Lower lobe of right lung (tissue), 2 donors: Measurements from ENCODE around the gene GRM8. TPM values are rescaled to one million over a fixed set of nuclear protein-coding genes. Genes with fewer than 3 reads are reported as not detected.
"Not testable (repeated sequence)": the region's sequence is repeated elsewhere in the genome, so short reads cannot be mapped to it uniquely, and the experiment has no call there.

Source experiments
- ATAC-seq, 2 donors: fragments of 200-7000 bp; cut with Tn5 transposase; one replicate each; pipeline ENCODE4 v1.9.1; 2020 to 2022; ENCODE audit warnings: mild to moderate bottlenecking in 2 of 2, moderate library complexity in 2 of 2
- DNase-seq: peaks from one replicate; pipeline ENCODE4 v3.0.0-alpha.2; 2020
- H3K27ac ChIP-seq: fragments of 200-600 bp; one replicate; pipeline ENCODE4 v1.8.0; 2022
- H3K27me3 ChIP-seq: fragments of 200-600 bp; one replicate; pipeline ENCODE4 v1.8.0; 2022; ENCODE audit warnings: low read depth
- H3K36me3 ChIP-seq: fragments of 200-600 bp; one replicate; pipeline ENCODE4 v1.8.0; 2022; ENCODE audit warnings: mild to moderate bottlenecking
- H3K4me1 ChIP-seq: fragments of 200-600 bp; one replicate; pipeline ENCODE4 v1.8.0; 2022
- H3K4me3 ChIP-seq: fragments of 200-600 bp; one replicate; pipeline ENCODE4 v1.8.0; 2022; ENCODE audit warnings: mild to moderate bottlenecking
- H3K9me3 ChIP-seq: fragments of 200-600 bp; one replicate; pipeline ENCODE4 v1.8.0; 2022
- intact Hi-C: fragments of 100-400 bp; cut with DNase I; formaldehyde crosslinking; loops from one replicate; pipeline ENCODE4 v1.11.0; 2022
- total RNA-seq: library from RNA; stranded (reverse); fragmentation: NEBNext Ultra II Directional; extraction: Animal tissue kit (Norgen Biotek cat#: 25700); gene quantifications from one replicate; pipeline ENCODE4 v1.2.1, GENCODE V29; 2021
- TF ChIP-seq, protein P1 (sequence below): fragments of 200-600 bp; IDR thresholded peaks from one replicate; pipeline ENCODE4 v1.8.0; 2022; ENCODE audit warnings: antibody characterized with exemption, mild to moderate bottlenecking
- donor health status: DM: no; HTN: yes; CAD: no; lungs with severe emphysema.

Gene GRM8
- total RNA-seq, 1 donor from 2014 or later, result not detected

DNA sequence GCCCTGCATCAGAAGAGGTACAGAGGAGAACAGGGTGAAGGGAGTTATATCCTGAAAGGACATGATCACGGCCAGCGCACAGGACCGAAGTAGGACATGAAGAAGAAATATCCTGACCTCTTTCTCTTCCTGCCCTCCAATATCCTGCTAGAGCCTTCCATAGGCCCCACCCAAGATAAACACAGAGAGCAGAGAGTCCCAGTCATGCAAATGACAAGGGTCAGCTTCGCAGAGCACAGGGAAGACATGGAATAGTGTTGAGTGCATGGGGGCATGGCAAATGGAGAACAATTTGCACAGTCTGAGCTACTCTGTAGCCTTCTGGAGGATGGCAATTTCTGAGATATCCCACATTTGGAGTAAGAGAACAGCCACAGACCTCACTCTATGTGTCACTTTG is 371.4 kb downstream of the GRM8 start:
- no peaks in the 10 kb centered on the region for H3K36me3 ChIP-seq
- no peak for DNase-seq
- TF ChIP-seq, protein P1, sequence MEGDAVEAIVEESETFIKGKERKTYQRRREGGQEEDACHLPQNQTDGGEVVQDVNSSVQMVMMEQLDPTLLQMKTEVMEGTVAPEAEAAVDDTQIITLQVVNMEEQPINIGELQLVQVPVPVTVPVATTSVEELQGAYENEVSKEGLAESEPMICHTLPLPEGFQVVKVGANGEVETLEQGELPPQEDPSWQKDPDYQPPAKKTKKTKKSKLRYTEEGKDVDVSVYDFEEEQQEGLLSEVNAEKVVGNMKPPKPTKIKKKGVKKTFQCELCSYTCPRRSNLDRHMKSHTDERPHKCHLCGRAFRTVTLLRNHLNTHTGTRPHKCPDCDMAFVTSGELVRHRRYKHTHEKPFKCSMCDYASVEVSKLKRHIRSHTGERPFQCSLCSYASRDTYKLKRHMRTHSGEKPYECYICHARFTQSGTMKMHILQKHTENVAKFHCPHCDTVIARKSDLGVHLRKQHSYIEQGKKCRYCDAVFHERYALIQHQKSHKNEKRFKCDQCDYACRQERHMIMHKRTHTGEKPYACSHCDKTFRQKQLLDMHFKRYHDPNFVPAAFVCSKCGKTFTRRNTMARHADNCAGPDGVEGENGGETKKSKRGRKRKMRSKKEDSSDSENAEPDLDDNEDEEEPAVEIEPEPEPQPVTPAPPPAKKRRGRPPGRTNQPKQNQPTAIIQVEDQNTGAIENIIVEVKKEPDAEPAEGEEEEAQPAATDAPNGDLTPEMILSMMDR, result no peak
- ATAC-seq, result no peak
- intact Hi-C loops, result no loop called here
- H3K4me3 ChIP-seq, result no peak overlapping the region
- H3K4me1 ChIP-seq, result no peaks in the 10 kb centered on the region
- H3K27me3 ChIP-seq, result no peaks in the 10 kb centered on the region
- H3K9me3 ChIP-seq, result no peaks in the 10 kb centered on the region
- no peak overlapping the region for H3K27ac ChIP-seq

DNA sequence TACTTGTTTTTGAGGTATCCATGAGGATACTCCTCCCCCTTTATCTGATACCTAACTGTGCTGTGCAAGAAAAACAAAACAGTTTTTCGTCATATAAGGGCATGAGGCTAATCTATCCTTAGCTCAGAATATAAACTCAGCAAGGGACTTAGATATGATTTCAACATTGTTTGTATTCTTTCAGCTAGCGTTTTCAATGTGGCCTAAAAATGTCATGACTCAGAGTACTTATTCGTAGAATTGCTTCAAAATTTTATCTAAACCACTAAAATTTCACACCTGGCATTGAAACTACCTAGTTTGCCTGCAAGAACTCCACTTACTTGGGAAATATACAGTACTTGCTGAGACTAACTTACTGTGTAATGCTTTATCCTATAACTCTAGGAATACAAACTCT is 376.2 kb downstream of the GRM8 start:
- H3K9me3 ChIP-seq, H3K4me1 ChIP-seq, H3K4me3 ChIP-seq, intact Hi-C loops, DNase-seq, ATAC-seq, H3K27ac ChIP-seq, H3K27me3 ChIP-seq, H3K36me3 ChIP-seq: not testable (repeated sequence)

DNA sequence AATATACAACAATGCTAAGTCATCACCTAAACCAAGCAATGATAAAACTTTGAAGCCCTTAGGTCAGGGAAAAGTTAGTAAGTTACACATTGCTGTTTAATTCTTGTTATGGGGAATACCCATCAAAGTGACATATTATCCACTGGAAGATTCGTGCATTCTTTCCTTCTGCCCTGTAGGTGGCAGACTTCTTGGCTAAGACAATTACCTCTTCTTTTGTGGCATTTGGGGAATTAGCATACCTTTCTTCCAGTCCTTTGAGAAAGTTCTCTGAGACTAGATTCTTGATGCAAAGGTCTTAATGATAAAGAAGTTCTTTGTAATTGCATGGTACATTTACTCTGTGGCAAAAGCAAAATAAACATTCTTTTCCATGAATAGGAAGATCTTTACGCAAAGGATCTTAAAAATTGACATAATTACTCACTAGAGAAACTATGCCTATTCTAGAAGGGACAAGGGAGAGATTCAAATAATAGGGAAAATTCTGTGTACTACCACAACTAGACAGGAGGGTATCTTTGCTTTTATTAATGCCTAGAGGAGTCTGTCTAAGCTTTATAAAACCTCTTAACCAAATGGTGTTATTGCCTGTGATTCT is 395.9 kb downstream of the GRM8 start:
- intact Hi-C loops, result no loop called here
- H3K27ac ChIP-seq, result no peak overlapping the region

GRCh38 chr7:126845331-126845730 is 407.4 kb downstream of the GRM8 start:
- Histone ChIP-seq H3K27ac (no peak overlapping the region), H3K36me3 (no peaks in the 10 kb centered on the region), H3K9me3 (no peaks in the 10 kb centered on the region), H3K27me3 (peaks cover 5% of the 10 kb centered on the region), H3K4me3 (no peak overlapping the region), H3K4me1 (no peaks in the 10 kb centered on the region)
- TF ChIP-seq, protein P1, result no peak
- no peak for ATAC-seq
- DNase-seq, result no peak
- intact Hi-C loops, result no loop called here

More for the DNA sequence above, 395.9 kb downstream of the GRM8 start:
- Histone ChIP-seq H3K36me3 (no peaks in the 10 kb centered on the region), H3K9me3 (no peaks in the 10 kb centered on the region), H3K27me3 (peaks cover 4% of the 10 kb centered on the region), H3K4me3 (no peak overlapping the region), H3K4me1 (no peaks in the 10 kb centered on the region)
- TF ChIP-seq, protein P1, result peak; percentile 41
- no peak for ATAC-seq
- no peak for DNase-seq

DNA sequence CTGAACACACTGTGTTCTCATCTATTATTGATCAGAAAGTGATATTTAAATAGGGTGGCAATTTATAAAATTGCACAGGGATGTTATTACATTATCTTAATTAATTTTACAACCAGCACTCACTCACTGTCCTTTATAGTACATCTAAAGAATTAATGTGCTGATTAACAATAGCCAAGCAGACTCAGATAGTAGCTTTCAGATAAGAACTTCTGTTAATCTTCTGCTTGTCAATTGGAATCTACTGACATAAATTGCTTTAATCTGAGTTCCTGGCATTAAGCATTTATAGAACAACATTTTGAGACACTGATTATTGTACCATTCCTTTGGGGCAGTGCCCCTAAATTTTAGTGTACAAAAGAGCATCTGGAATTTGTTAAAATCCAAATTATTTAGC is 408.9 kb downstream of the GRM8 start:
- H3K9me3 ChIP-seq, result no peaks in the 10 kb centered on the region

GRCh38 chr7:126843336-126843735 is 409.4 kb downstream of the GRM8 start:
- Histone ChIP-seq H3K9me3 (no peaks in the 10 kb centered on the region), H3K27me3 (peaks cover 5% of the 10 kb centered on the region), H3K27ac (no peak overlapping the region), H3K4me1 (no peaks in the 10 kb centered on the region), H3K4me3 (no peak overlapping the region), H3K36me3 (no peaks in the 10 kb centered on the region)
- ATAC-seq (no peak), DNase-seq (no peak)
- intact Hi-C loops, result no loop called here
- TF ChIP-seq, protein P1, result no peak

More for the DNA sequence above, 408.9 kb downstream of the GRM8 start:
- Histone ChIP-seq H3K4me1 (no peaks in the 10 kb centered on the region), H3K36me3 (no peaks in the 10 kb centered on the region), H3K27me3 (peaks cover 5% of the 10 kb centered on the region), H3K27ac (no peak overlapping the region), H3K4me3 (no peak overlapping the region)
- DNase-seq (no peak), ATAC-seq (no peak)
- intact Hi-C loops, result no loop called here
- TF ChIP-seq, protein P1, result no peak
